SK-N-SH (cell line): ENCODE results near the gene MEG3. TPM values are rescaled to one million over a fixed set of nuclear protein-coding genes. Genes with fewer than 3 reads are reported as not detected.
A peak's percentile ranks its signal among the peaks of the same experiment; 100 is the strongest.

ENCODE experiments used
- CTCF ChIA-PET: fragments of 300-600, 350-600 bp; formaldehyde crosslinking; extraction: SDS; loops from one replicate; lab custom pipeline; 2021; lab: Yijun Ruan, JAX
- POLR2A ChIA-PET: fragments of 350-600 bp; sonication (Branson Sonifier 250); formaldehyde crosslinking; extraction: SDS; loops from one replicate; lab custom pipeline; 2020; ENCODE audit warnings: antibody characterized with exemption, inconsistent platforms; lab: Yijun Ruan, JAX
- DNase-seq: peaks from one replicate; pipeline ENCODE4 v3.0.0; 2012
- H2AFZ ChIP-seq: fragments of 200-600 bp; sonication (generic); 2 replicates; pipeline ENCODE4 v1.8.1; 2016; ENCODE audit warnings: antibody characterized with exemption, mild to moderate bottlenecking, low read depth
- H3F3A ChIP-seq: fragments of 200-600 bp; sonication (generic); replicated peaks from 2 replicates; pipeline ENCODE3; 2016; ENCODE audit warnings: antibody characterized with exemption, mild to moderate bottlenecking; ENCODE audit not compliant: insufficient read depth
- H3K27ac ChIP-seq, 2 experiments: fragments of 200-500 bp in 1 of 2; fragments of 200-600 bp in 1 of 2; sonication (Bioruptor generic) in 1 of 2; sonication (generic), shearing (Covaris generic) in 1 of 2; 2 replicates each; pipeline versions ENCODE4 v1.5.1 to v1.6.1; 2014 to 2016; ENCODE audit warnings: low read depth in 2 of 2, inconsistent platforms in 1 of 2, low read length in 1 of 2, mild to moderate bottlenecking in 1 of 2, mixed read lengths in 1 of 2
- H3K27me3 ChIP-seq: fragments of 200-600 bp; sonication (generic), shearing (Covaris generic); 2 replicates; pipeline ENCODE4 v1.6.1; 2016; ENCODE audit warnings: mixed run types; ENCODE audit not compliant: insufficient read depth
- H3K36me3 ChIP-seq, 2 experiments: fragments of 200-500 bp in 1 of 2; fragments of 200-600 bp in 1 of 2; sonication (Bioruptor generic) in 1 of 2; sonication (generic) in 1 of 2; replicated peaks in 1 of 2; 2 replicates each; pipeline versions ENCODE3 to v1.5.1; 2014 to 2016; ENCODE audit warnings: low read length in 1 of 2, mild to moderate bottlenecking in 1 of 2; ENCODE audit not compliant: insufficient read depth in 2 of 2, control insufficient read depth in 1 of 2
- H3K4me1 ChIP-seq, 2 experiments: fragments of 200-500 bp in 1 of 2; fragments of 200-600 bp in 1 of 2; sonication (Bioruptor generic) in 1 of 2; sonication (generic), shearing (Covaris generic) in 1 of 2; 2 replicates each; pipeline versions ENCODE4 v1.5.1 to v1.6.1; 2014 to 2016; ENCODE audit warnings: low read depth in 1 of 2, low read length in 1 of 2, mixed run types in 1 of 2; ENCODE audit not compliant: insufficient read depth in 2 of 2, control insufficient read depth in 1 of 2
- H3K4me2 ChIP-seq: fragments of 200-600 bp; sonication (generic), shearing (Covaris generic); 2 replicates; pipeline ENCODE4 v1.6.1; 2017; ENCODE audit warnings: mixed run types
- H3K4me3 ChIP-seq, 2 experiments: fragments of 200-500 bp in 1 of 2; fragments of 200-600 bp in 1 of 2; sonication (Bioruptor generic) in 1 of 2; sonication (generic), shearing (Covaris generic) in 1 of 2; 2 replicates each; pipeline versions ENCODE4 v1.5.1 to v1.8.1; 2014 to 2016; ENCODE audit warnings: low read depth in 2 of 2, inconsistent platforms in 1 of 2, low read length in 1 of 2, mild to moderate bottlenecking in 1 of 2, mixed read lengths in 1 of 2, moderate library complexity in 1 of 2
- H3K79me2 ChIP-seq: fragments of 200-600 bp; sonication (generic); 2 replicates; pipeline ENCODE4 v1.8.1; 2017; ENCODE audit warnings: mild to moderate bottlenecking; ENCODE audit not compliant: insufficient read depth
- H3K9ac ChIP-seq: fragments of 200-600 bp; sonication (generic); 2 replicates; pipeline ENCODE4 v1.6.1; 2017; ENCODE audit warnings: mixed run types
- H3K9me2 ChIP-seq: fragments of 200-600 bp; sonication (generic); 2 replicates; pipeline ENCODE4 v1.6.1; 2017; ENCODE audit warnings: mixed run types
- H3K9me3 ChIP-seq: fragments of 200-600 bp; sonication (generic); 2 replicates; pipeline ENCODE4 v1.6.1; 2017; ENCODE audit warnings: mixed run types, mild to moderate bottlenecking, moderate library complexity
- H4K20me1 ChIP-seq: fragments of 200-600 bp; sonication (generic); 2 replicates; pipeline ENCODE4 v1.6.1; 2017; ENCODE audit warnings: mild to moderate bottlenecking, mixed run types; ENCODE audit not compliant: insufficient read depth
- CTCF ChIP-seq: fragments of 200-600 bp; sonication (generic); IDR thresholded peaks from 2 replicates; pipeline ENCODE4 v1.6.1; 2017; ENCODE audit warnings: antibody characterized with exemption, mild to moderate bottlenecking, moderate library complexity
- EP300 ChIP-seq, 2 experiments: IDR thresholded peaks; 2 replicates each; pipeline versions ENCODE4 v1.4.0 to v1.6.1; 2012; ENCODE audit warnings: borderline replicate concordance in 1 of 2, low read depth in 1 of 2, low read length in 1 of 2
- FOXJ3 ChIP-seq: sonication (generic); formaldehyde crosslinking; IDR thresholded peaks from 2 replicates; pipeline ENCODE4 v1.5.1; 2020; ENCODE audit warnings: mild to moderate bottlenecking, missing genetic modification reagents
- GABPA ChIP-seq: IDR thresholded peaks from 2 replicates; pipeline ENCODE4 v1.4.0; 2012; ENCODE audit warnings: low read depth, mild to moderate bottlenecking
- NFIC ChIP-seq: IDR thresholded peaks from 2 replicates; pipeline ENCODE4 v1.4.0; 2012; ENCODE audit warnings: borderline replicate concordance
- POLR2AphosphoS5 ChIP-seq: IDR thresholded peaks from 2 replicates; pipeline ENCODE4 v1.6.1; 2012; ENCODE audit warnings: low read depth, low read length
- RXRA ChIP-seq: IDR thresholded peaks from 2 replicates; pipeline ENCODE4 v1.4.0; 2012; ENCODE audit warnings: low read depth, mild to moderate bottlenecking, borderline replicate concordance
- SMC3 ChIP-seq: IDR thresholded peaks from 2 replicates; pipeline ENCODE4 v1.6.1; 2012; ENCODE audit warnings: low read depth, low read length, improper control_type of control experiment
- TAF1 ChIP-seq: IDR thresholded peaks from 2 replicates; pipeline ENCODE4 v1.6.1; 2012; ENCODE audit warnings: low read depth, mild to moderate bottlenecking, low read length, moderate library complexity, borderline replicate concordance
- ZBTB33 ChIP-seq: IDR thresholded peaks from 2 replicates; pipeline ENCODE4 v1.4.0; 2012; ENCODE audit warnings: low read depth, borderline replicate concordance
- WGBS: methylation state at CpG from one replicate; pipeline ENCODE4 v1.1.6; 2017; ENCODE audit warnings: low lambda C conversion rate; 5-methylcytosine and 5-hydroxymethylcytosine counted together
- polyA plus RNA-seq, 3 experiments: library from polyadenylated mRNA; depleted of rRNA; stranded (reverse); fragments of >200 nt; gene quantifications; 2 replicates each; pipeline ENCODE4 v1.2.3, GENCODE V29; 2012
- TF ChIP-seq, protein P1 (sequence below): IDR thresholded peaks from 2 replicates; pipeline ENCODE4 v1.6.1; 2012; ENCODE audit warnings: mild to moderate bottlenecking, low read depth, low read length, moderate library complexity

MEG3 gene
- polyA plus RNA-seq, 1 of the 3 experiments (the other 2 are of a cell fraction) = not detected

GRCh38 chr14:100786131-100786530 is 39.8 kb upstream of the MEG3 start:
- H3K79me2 ChIP-seq = no peaks in the 10 kb centered on the region
- ChIA-PET POLR2A (no interaction called here), CTCF (no interaction called here)
- H3K36me3 ChIP-seq = no peaks in the 10 kb centered on the region
- no peak overlapping the region for H3K4me2 ChIP-seq
- TF ChIP-seq EP300 (IDR thresholded peaks at IDR 0.05; ENCODE audit: borderline replicate concordance in 1 of 2, low read depth in 1 of 2, low read length in 1 of 2) = no peak
- no peak for TF ChIP-seq SMC3
- no peak for TF ChIP-seq ZBTB33
- TF ChIP-seq, protein P1, sequence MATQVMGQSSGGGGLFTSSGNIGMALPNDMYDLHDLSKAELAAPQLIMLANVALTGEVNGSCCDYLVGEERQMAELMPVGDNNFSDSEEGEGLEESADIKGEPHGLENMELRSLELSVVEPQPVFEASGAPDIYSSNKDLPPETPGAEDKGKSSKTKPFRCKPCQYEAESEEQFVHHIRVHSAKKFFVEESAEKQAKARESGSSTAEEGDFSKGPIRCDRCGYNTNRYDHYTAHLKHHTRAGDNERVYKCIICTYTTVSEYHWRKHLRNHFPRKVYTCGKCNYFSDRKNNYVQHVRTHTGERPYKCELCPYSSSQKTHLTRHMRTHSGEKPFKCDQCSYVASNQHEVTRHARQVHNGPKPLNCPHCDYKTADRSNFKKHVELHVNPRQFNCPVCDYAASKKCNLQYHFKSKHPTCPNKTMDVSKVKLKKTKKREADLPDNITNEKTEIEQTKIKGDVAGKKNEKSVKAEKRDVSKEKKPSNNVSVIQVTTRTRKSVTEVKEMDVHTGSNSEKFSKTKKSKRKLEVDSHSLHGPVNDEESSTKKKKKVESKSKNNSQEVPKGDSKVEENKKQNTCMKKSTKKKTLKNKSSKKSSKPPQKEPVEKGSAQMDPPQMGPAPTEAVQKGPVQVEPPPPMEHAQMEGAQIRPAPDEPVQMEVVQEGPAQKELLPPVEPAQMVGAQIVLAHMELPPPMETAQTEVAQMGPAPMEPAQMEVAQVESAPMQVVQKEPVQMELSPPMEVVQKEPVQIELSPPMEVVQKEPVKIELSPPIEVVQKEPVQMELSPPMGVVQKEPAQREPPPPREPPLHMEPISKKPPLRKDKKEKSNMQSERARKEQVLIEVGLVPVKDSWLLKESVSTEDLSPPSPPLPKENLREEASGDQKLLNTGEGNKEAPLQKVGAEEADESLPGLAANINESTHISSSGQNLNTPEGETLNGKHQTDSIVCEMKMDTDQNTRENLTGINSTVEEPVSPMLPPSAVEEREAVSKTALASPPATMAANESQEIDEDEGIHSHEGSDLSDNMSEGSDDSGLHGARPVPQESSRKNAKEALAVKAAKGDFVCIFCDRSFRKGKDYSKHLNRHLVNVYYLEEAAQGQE = no peak
- no peak for TF ChIP-seq RXRA
- no peak for TF ChIP-seq TAF1
- TF ChIP-seq NFIC = no peak
- H3K4me3 ChIP-seq = no peak overlapping the region
- peaks cover 0 to 78% of the 10 kb centered on the region in 2 experiments; a peak in 1 of 4 replicates for H3K4me1 ChIP-seq
- no peak for DNase-seq
- 48% methylated on average over 5 of the region's 11 CpGs for WGBS
- peak overlapping the region in 1 of 2 experiments; percentile 100; a peak in 2 of 4 replicates for H3K27ac ChIP-seq
- no peaks in the 10 kb centered on the region for H3K27me3 ChIP-seq
- H3K9me3 ChIP-seq = no peaks in the 10 kb centered on the region
- H2AFZ ChIP-seq = no peak overlapping the region
- H3K9ac ChIP-seq = no peak overlapping the region
- H3F3A ChIP-seq = no peaks in the 10 kb centered on the region
- no peaks in the 10 kb centered on the region for H4K20me1 ChIP-seq
- no peaks in the 10 kb centered on the region for H3K9me2 ChIP-seq

- Histone ChIP-seq H2AFZ (no peak overlapping the region), H3K4me3 (no peak overlapping the region), H3K79me2 (no peaks in the 10 kb centered on the region), H4K20me1 (no peaks in the 10 kb centered on the region), H3K9ac (no peak overlapping the region), H3K4me1 (peaks cover 0 to 78% of the 10 kb centered on the region in 2 experiments; a peak in 1 of 4 replicates), H3K9me3 (no peaks in the 10 kb centered on the region), H3K27me3 (no peaks in the 10 kb centered on the region), H3F3A (no peaks in the 10 kb centered on the region), H3K9me2 (no peaks in the 10 kb centered on the region), H3K27ac (peak overlapping the region in 1 of 2 experiments; percentile 100; a peak in 2 of 4 replicates), H3K36me3 (no peaks in the 10 kb centered on the region), H3K4me2 (no peak overlapping the region)
- ChIA-PET CTCF (no interaction called here), POLR2A (no interaction called here)
- no peak for DNase-seq
- 75% methylated on average over 11 of the region's 11 CpGs for WGBS
- TF ChIP-seq POLR2AphosphoS5 = no peak
- TF ChIP-seq CTCF = no peak
- TF ChIP-seq TAF1 = no peak
- no peak for TF ChIP-seq NFIC
- no peak for TF ChIP-seq GABPA
- no peak for TF ChIP-seq FOXJ3 (CRISPR knock-in tag)
- TF ChIP-seq, protein P1 = no peak
Measured at GRCh38 chr14:100786576-100787219, 39.2 kb upstream of the MEG3 start.
